ENCODE results near the gene PCDHB7. TPM values are rescaled to one million over a fixed set of nuclear protein-coding genes. Genes with fewer than 3 reads are reported as not detected.
A peak's percentile ranks its signal among the peaks of the same experiment; 100 is the strongest.
"Not testable (repeated sequence)": the region's sequence is repeated elsewhere in the genome, so short reads cannot be mapped to it uniquely, and the experiment has no call there.

Gene PCDHB7
- total RNA-seq, 3 donors from 2014 or later (not counting 1 experiment from before 2014, with no cell fraction given), result not detected

- H3K4me1 Mint-ChIP-seq; H3K4me3 Mint-ChIP-seq; H3K27me3 ChIP-seq (ENCODE audit: control insufficient read depth, insufficient read depth, low read length); H3K27ac ChIP-seq (ENCODE audit: low read length); H3K27ac Mint-ChIP-seq; ATAC-seq; H3K4me3 ChIP-seq (ENCODE audit: low read length); H3K36me3 Mint-ChIP-seq; intact Hi-C loops (cut with micrococcal nuclease); H3K4me1 ChIP-seq (ENCODE audit: control insufficient read depth, insufficient read depth, low read length); DNase-seq; H3K9me3 ChIP-seq (ENCODE audit: control insufficient read depth, insufficient read depth, low read length); H3K36me3 ChIP-seq (ENCODE audit: control insufficient read depth, insufficient read depth, low read length): not testable (repeated sequence)
- Mint-ChIP-seq H3K27me3 (ENCODE audit: low read depth in 2 of 2) (peaks cover 0 to 22% of the 10 kb centered on the region in 2 donors), H3K9me3 (peaks cover 7 to 11% of the 10 kb centered on the region in 2 donors)
- 45% methylated on average over 32 of the region's 35 CpGs for WGBS (ENCODE audit: insufficient coverage)
Observed at GRCh38 chr5:141201646-141202045, 29.2 kb downstream of the PCDHB7 start.

- Mint-ChIP-seq H3K27me3 (ENCODE audit: low read depth in 2 of 2) (peaks cover 9 to 30% of the 10 kb centered on the region in 2 donors), H3K27ac (no peak within 1 kb of the TSS), H3K36me3 (no peaks in the 10 kb centered on the region), H3K9me3 (no peaks in the 10 kb centered on the region), H3K4me3 (no peak within 1 kb of the TSS), H3K4me1 (no peaks in the 10 kb centered on the region)
- Histone ChIP-seq H3K27ac (ENCODE audit: low read length) (no peak within 1 kb of the TSS), H3K4me1 (ENCODE audit: control insufficient read depth, insufficient read depth, low read length) (no peaks in the 10 kb centered on the region), H3K27me3 (ENCODE audit: control insufficient read depth, insufficient read depth, low read length) (peaks cover 12% of the 10 kb centered on the region), H3K4me3 (ENCODE audit: low read length) (no peak within 1 kb of the TSS), H3K36me3 (ENCODE audit: control insufficient read depth, insufficient read depth, low read length) (no peaks in the 10 kb centered on the region), H3K9me3 (ENCODE audit: control insufficient read depth, insufficient read depth, low read length) (no peaks in the 10 kb centered on the region)
- no peak for ATAC-seq
- no peak for TF ChIP-seq CTCF (IDR thresholded peaks at IDR 0.05)
- 31% methylated on average over 9 of the region's 11 CpGs for WGBS (ENCODE audit: insufficient coverage)
- peak in 1 of 2 donors; percentile 4 for DNase-seq
- intact Hi-C loops (cut with micrococcal nuclease), result no loop called here
Observed at GRCh38 chr5:141208478-141208877, 36.0 kb downstream of the PCDHB7 start, which contains the start of gene PCDHB12. PCDHB12 (plus strand) TSS chr5:141208719; CDS start chr5:141208908, 189 bp downstream.

GRCh38 chr5:141210281-141210680, 37.8 kb downstream of the PCDHB7 start:
- H3K36me3 ChIP-seq (ENCODE audit: control insufficient read depth, insufficient read depth, low read length); H3K4me3 ChIP-seq (ENCODE audit: low read length); H3K9me3 Mint-ChIP-seq; H3K27ac Mint-ChIP-seq; H3K4me3 Mint-ChIP-seq; H3K27ac ChIP-seq (ENCODE audit: low read length); intact Hi-C loops (cut with micrococcal nuclease); H3K36me3 Mint-ChIP-seq; H3K9me3 ChIP-seq (ENCODE audit: control insufficient read depth, insufficient read depth, low read length); H3K4me1 ChIP-seq (ENCODE audit: control insufficient read depth, insufficient read depth, low read length); H3K4me1 Mint-ChIP-seq; DNase-seq; ATAC-seq: not testable (repeated sequence)
- peaks cover 12% of the 10 kb centered on the region for H3K27me3 ChIP-seq (ENCODE audit: control insufficient read depth, insufficient read depth, low read length)
- peaks cover 9 to 38% of the 10 kb centered on the region in 2 donors for H3K27me3 Mint-ChIP-seq (ENCODE audit: low read depth in 2 of 2)
- 38% methylated on average over 26 of the region's 39 CpGs for WGBS (ENCODE audit: insufficient coverage)

GRCh38 chr5:141210849-141211248, 38.4 kb downstream of the PCDHB7 start:
- H3K9me3 ChIP-seq (ENCODE audit: control insufficient read depth, insufficient read depth, low read length); ATAC-seq; H3K36me3 ChIP-seq (ENCODE audit: control insufficient read depth, insufficient read depth, low read length); DNase-seq; H3K4me1 Mint-ChIP-seq; H3K36me3 Mint-ChIP-seq; H3K27ac ChIP-seq (ENCODE audit: low read length); H3K4me3 ChIP-seq (ENCODE audit: low read length); H3K4me3 Mint-ChIP-seq; H3K27ac Mint-ChIP-seq; intact Hi-C loops (cut with micrococcal nuclease); H3K9me3 Mint-ChIP-seq; H3K4me1 ChIP-seq (ENCODE audit: control insufficient read depth, insufficient read depth, low read length): not testable (repeated sequence)
- peaks cover 9 to 38% of the 10 kb centered on the region in 2 donors for H3K27me3 Mint-ChIP-seq (ENCODE audit: low read depth in 2 of 2)
- 28% methylated on average over 21 of the region's 27 CpGs for WGBS (ENCODE audit: insufficient coverage)
- H3K27me3 ChIP-seq (ENCODE audit: control insufficient read depth, insufficient read depth, low read length), result peaks cover 12% of the 10 kb centered on the region

GRCh38 chr5:141213656-141214339, 41.4 kb downstream of the PCDHB7 start, which contains the start of gene PCDHB13:
PCDHB13 (plus strand) TSS chr5:141213919; CDS start chr5:141214124, 205 bp downstream.
- H3K4me3 Mint-ChIP-seq; H3K4me1 ChIP-seq (ENCODE audit: control insufficient read depth, insufficient read depth, low read length); H3K9me3 Mint-ChIP-seq; H3K27ac Mint-ChIP-seq; intact Hi-C loops (cut with micrococcal nuclease); H3K36me3 ChIP-seq (ENCODE audit: control insufficient read depth, insufficient read depth, low read length); H3K27ac ChIP-seq (ENCODE audit: low read length); H3K9me3 ChIP-seq (ENCODE audit: control insufficient read depth, insufficient read depth, low read length); ATAC-seq; H3K4me1 Mint-ChIP-seq; H3K4me3 ChIP-seq (ENCODE audit: low read length); H3K36me3 Mint-ChIP-seq; H3K27me3 ChIP-seq (ENCODE audit: control insufficient read depth, insufficient read depth, low read length): not testable (repeated sequence)
- peaks cover 9 to 33% of the 10 kb centered on the region in 2 donors for H3K27me3 Mint-ChIP-seq (ENCODE audit: low read depth in 2 of 2)
- 14% methylated on average over 12 of the region's 18 CpGs for WGBS (ENCODE audit: insufficient coverage)
- peak in 1 of 2 donors; percentile 53 for DNase-seq

GRCh38 chr5:141214583-141214982, 42.1 kb downstream of the PCDHB7 start:
- intact Hi-C loops (cut with micrococcal nuclease); H3K4me1 Mint-ChIP-seq; H3K9me3 Mint-ChIP-seq; H3K27me3 ChIP-seq (ENCODE audit: control insufficient read depth, insufficient read depth, low read length); DNase-seq; H3K27ac Mint-ChIP-seq; H3K9me3 ChIP-seq (ENCODE audit: control insufficient read depth, insufficient read depth, low read length); H3K4me3 Mint-ChIP-seq; H3K27ac ChIP-seq (ENCODE audit: low read length); ATAC-seq; H3K36me3 ChIP-seq (ENCODE audit: control insufficient read depth, insufficient read depth, low read length); H3K4me1 ChIP-seq (ENCODE audit: control insufficient read depth, insufficient read depth, low read length); H3K36me3 Mint-ChIP-seq; H3K4me3 ChIP-seq (ENCODE audit: low read length): not testable (repeated sequence)
- 63% methylated on average over 7 of the region's 12 CpGs for WGBS (ENCODE audit: insufficient coverage)
- H3K27me3 Mint-ChIP-seq (ENCODE audit: low read depth in 2 of 2), result peaks cover 4 to 29% of the 10 kb centered on the region in 2 donors

- H3K9me3 ChIP-seq (ENCODE audit: control insufficient read depth, insufficient read depth, low read length); H3K36me3 Mint-ChIP-seq; H3K9me3 Mint-ChIP-seq; H3K4me1 ChIP-seq (ENCODE audit: control insufficient read depth, insufficient read depth, low read length); ATAC-seq; H3K36me3 ChIP-seq (ENCODE audit: control insufficient read depth, insufficient read depth, low read length); intact Hi-C loops (cut with micrococcal nuclease); H3K27ac Mint-ChIP-seq; H3K27me3 ChIP-seq (ENCODE audit: control insufficient read depth, insufficient read depth, low read length); DNase-seq; H3K27ac ChIP-seq (ENCODE audit: low read length); H3K4me3 Mint-ChIP-seq; H3K4me1 Mint-ChIP-seq; H3K4me3 ChIP-seq (ENCODE audit: low read length): not testable (repeated sequence)
- 41% methylated on average over 28 of the region's 40 CpGs for WGBS (ENCODE audit: insufficient coverage)
- peaks cover 0 to 31% of the 10 kb centered on the region in 2 donors for H3K27me3 Mint-ChIP-seq (ENCODE audit: low read depth in 2 of 2)
Observed at GRCh38 chr5:141215504-141215903, 43.1 kb downstream of the PCDHB7 start.

Measured in natural killer cell (primary cell).